Measurements from ENCODE around the gene LCE1E. TPM values are rescaled to one million over a fixed set of nuclear protein-coding genes. Genes with fewer than 3 reads are reported as not detected.

Gene LCE1E
- total and polyA plus RNA-seq, 8 donors, result not detected

DNA sequence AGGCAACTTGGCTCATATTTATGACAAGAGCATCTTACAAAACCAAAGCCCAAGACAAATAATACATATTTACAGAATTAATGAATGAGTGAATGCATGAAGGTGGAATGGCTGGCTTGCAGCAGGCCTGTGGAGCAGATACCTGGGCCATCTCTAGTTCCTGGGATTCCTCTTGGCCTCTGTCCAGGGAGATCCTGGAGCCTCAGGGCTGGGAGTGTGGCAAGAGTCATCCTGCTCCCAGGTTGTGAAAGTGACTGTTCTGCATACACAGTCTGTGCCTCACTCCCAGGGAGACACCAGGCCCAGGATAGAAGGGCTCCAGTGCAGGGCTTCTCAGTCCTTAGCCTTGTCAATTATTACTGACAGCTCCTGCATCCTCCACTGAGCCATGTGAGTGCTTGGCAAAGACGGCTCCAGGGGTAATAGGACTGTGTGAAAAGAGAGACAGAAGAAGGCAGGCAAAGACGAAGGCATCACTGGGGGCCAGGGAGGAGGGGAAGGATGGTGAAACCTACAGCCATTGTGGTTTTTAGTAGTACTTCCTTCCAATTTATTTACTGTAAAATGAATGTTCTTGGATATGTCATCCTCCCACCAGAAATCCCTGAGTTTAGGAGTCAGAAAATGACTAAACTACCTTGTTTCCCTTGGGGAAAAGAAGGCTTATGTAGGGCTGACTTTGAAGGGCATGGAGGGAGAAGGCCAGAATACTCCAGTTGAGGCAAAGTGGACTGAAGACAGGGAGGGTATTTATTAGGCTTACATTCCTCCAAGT, 42.5 kb upstream of the LCE1E start:
- intact Hi-C loops (cut with DNase I; ENCODE audit: low total_unique reads), result no loop called here
- Histone ChIP-seq H3K4me3 (no peak overlapping the region), H3K4me1 (no peaks in the 10 kb centered on the region), H3K27ac (no peak overlapping the region), H3K27me3 (peaks cover 0 to 5% (median 0%) of the 10 kb centered on the region in 3 donors), H3K36me3 (no peaks in the 10 kb centered on the region), H3K9me3 (no peaks in the 10 kb centered on the region)
- TF ChIP-seq EP300 (IDR thresholded peaks at IDR 0.05) (no peak), POLR2A (IDR thresholded peaks at IDR 0.05) (no peak), POLR2AphosphoS5 (IDR thresholded peaks at IDR 0.05) (no peak)
- TF ChIP-seq, protein P1, sequence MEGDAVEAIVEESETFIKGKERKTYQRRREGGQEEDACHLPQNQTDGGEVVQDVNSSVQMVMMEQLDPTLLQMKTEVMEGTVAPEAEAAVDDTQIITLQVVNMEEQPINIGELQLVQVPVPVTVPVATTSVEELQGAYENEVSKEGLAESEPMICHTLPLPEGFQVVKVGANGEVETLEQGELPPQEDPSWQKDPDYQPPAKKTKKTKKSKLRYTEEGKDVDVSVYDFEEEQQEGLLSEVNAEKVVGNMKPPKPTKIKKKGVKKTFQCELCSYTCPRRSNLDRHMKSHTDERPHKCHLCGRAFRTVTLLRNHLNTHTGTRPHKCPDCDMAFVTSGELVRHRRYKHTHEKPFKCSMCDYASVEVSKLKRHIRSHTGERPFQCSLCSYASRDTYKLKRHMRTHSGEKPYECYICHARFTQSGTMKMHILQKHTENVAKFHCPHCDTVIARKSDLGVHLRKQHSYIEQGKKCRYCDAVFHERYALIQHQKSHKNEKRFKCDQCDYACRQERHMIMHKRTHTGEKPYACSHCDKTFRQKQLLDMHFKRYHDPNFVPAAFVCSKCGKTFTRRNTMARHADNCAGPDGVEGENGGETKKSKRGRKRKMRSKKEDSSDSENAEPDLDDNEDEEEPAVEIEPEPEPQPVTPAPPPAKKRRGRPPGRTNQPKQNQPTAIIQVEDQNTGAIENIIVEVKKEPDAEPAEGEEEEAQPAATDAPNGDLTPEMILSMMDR (IDR thresholded peaks at IDR 0.05), result no peak
- WGBS, 5 donors, result 67 to 76% (median 69%) methylated on average over 2 of the region's 2 CpGs
- no peak for DNase-seq

DNA sequence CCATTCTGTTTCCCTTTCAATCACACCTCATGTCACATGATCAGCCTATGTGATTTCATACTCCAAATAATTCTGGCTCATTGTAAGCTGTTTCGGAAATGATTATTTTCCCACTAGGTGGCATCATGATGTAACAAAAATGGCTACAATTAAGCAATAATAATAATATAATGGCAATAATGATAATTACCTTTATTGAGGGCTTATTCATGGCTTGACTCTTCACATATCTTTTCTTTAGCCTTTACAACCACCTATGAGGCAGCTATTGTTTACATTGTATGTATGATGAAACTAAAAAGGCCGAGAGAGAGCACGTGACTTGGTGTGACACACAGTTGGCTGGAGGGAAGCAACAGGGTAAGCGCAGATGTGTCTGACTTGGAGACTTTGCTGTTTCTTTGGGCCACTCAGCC, 40.8 kb upstream of the LCE1E start:
- Histone ChIP-seq H3K4me3 (no peak overlapping the region), H3K4me1 (no peaks in the 10 kb centered on the region), H3K36me3 (no peaks in the 10 kb centered on the region), H3K27ac (no peak overlapping the region), H3K9me3 (no peaks in the 10 kb centered on the region), H3K27me3 (peaks cover 0 to 8% (median 0%) of the 10 kb centered on the region in 3 donors)
- intact Hi-C loops (cut with DNase I; ENCODE audit: low total_unique reads), result no loop called here
- TF ChIP-seq POLR2AphosphoS5 (IDR thresholded peaks at IDR 0.05) (no peak), POLR2A (IDR thresholded peaks at IDR 0.05) (no peak), EP300 (IDR thresholded peaks at IDR 0.05) (no peak)
- TF ChIP-seq, protein P1 (IDR thresholded peaks at IDR 0.05), result no peak
- WGBS, 5 donors, result 52 to 73% (median 62%) methylated on average over 4 of the region's 4 CpGs
- DNase-seq, result no peak

DNA sequence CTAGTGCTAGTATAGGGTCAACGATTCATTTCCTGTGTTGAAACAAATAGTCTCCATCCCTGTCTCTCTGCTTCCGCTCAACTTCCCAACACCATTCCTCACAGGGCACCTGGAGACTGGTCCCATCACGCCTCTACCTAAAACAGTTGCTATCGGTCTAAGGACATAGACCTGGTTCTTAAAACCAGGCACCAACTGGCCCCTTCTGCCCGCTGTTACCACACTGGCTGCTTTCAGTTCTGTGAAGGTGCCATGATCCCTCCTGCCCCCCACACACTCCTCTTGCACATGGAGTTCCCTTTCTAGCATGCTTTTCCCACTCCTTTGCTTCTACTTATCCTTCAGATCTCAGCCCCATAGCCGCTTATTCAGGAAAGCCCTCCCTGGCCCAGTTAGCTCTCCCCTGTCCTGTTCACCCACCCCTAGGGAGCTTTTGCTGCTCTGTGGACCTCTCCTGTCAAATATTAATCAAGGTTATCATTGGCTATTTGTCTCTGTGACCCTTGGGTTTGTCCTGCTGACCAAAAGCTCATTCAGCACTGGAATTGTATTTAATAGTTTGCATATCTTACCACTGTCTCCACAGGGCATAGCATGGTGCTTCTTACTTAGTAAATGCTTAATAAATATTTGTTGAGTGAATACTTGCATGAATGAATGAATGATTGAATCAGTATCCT, 40.2 kb upstream of the LCE1E start:
- Histone ChIP-seq H3K36me3 (no peaks in the 10 kb centered on the region), H3K4me1 (no peaks in the 10 kb centered on the region), H3K4me3 (no peak overlapping the region), H3K27ac (no peak overlapping the region), H3K9me3 (no peaks in the 10 kb centered on the region), H3K27me3 (peaks cover 0 to 14% (median 0%) of the 10 kb centered on the region in 3 donors)
- WGBS, 5 donors, result 76 to 83% (median 77%) methylated on average over 6 of the region's 6 CpGs
- intact Hi-C loops (cut with DNase I; ENCODE audit: low total_unique reads), result no loop called here
- DNase-seq, result no peak
- TF ChIP-seq EP300 (IDR thresholded peaks at IDR 0.05) (no peak), POLR2A (IDR thresholded peaks at IDR 0.05) (no peak), POLR2AphosphoS5 (IDR thresholded peaks at IDR 0.05) (no peak)
- TF ChIP-seq, protein P1 (IDR thresholded peaks at IDR 0.05), result no peak

DNA sequence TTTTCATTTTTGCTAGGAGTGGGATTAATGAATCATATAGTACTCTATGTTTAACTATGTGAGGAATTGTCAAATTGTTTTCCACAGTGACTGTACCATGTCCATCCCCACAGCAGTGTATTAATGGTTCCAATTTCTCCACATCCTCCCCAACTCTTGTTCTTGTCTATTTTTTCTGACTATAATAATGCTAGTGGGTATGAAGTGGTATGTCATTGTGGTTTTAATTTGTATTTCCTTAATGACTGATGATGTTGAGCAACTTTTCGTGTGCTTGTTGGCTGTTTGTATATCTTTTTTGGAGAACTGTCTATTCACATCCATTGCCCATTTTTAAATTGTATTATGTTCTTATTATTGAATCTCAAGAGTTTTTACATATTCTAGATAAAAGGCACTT, 38.2 kb upstream of the LCE1E start:
- no peaks in the 10 kb centered on the region for H3K4me1 ChIP-seq
- 36 to 51% (median 49%) methylated on average over 1 of the region's 1 CpG for WGBS, 5 donors
- intact Hi-C loops (cut with DNase I; ENCODE audit: low total_unique reads), result no loop called here
- H3K9me3 ChIP-seq, result no peaks in the 10 kb centered on the region
- H3K27me3 ChIP-seq, result peaks cover 0 to 15% (median 0%) of the 10 kb centered on the region in 3 donors
- H3K36me3 ChIP-seq, result no peaks in the 10 kb centered on the region
- H3K27ac ChIP-seq, result no peak overlapping the region
- H3K4me3 ChIP-seq, result no peak overlapping the region
- DNase-seq, result no peak
- TF ChIP-seq, protein P1 (IDR thresholded peaks at IDR 0.05), result no peak
- TF ChIP-seq EP300 (IDR thresholded peaks at IDR 0.05), result no peak

All from stomach (tissue), 9 donors.